ENCODE measurements around the gene GPD2.

DNA sequence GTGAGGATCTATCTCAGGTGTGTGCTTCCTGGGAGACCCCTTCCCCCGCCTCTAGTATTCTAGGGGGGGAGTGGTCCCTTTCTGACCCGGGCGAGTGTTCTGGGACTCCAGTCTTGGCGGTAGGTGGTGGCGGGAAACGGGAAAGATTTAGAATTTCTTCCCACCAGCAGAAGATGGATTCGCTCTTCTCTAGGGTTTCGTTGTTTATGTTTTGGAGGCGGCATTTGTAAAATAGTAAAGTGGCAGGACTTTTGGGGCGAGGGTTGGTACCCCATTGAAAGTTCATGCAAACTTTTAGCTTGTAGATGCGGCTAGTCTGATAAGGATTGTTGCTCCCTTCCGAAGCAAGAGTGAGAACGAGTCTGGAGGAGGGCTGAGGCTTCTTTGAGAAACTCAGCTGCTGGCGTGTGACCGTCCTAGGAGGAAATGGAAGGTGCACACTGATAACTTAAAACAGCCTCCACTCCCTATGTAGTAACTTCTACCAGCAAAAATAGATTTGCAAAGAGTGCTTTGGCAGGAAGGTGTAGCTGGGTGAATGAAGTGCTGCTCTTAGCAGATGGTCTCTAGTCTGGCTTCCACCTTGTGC, 412 bp downstream of the GPD2 start:
- TF ChIP-seq ZNF473 (tag by site-specific recombination; IDR thresholded peaks at IDR 0.05) (no peak), OSR2 (tag by site-specific recombination; IDR thresholded peaks at IDR 0.05) (no peak), MYNN (tag by site-specific recombination; IDR thresholded peaks at IDR 0.05; ENCODE audit: borderline replicate concordance) (no peak), TRIM28 (IDR thresholded peaks at IDR 0.05; ENCODE audit: borderline replicate concordance, low read length) (no peak)
- TF ChIP-seq, protein P1, sequence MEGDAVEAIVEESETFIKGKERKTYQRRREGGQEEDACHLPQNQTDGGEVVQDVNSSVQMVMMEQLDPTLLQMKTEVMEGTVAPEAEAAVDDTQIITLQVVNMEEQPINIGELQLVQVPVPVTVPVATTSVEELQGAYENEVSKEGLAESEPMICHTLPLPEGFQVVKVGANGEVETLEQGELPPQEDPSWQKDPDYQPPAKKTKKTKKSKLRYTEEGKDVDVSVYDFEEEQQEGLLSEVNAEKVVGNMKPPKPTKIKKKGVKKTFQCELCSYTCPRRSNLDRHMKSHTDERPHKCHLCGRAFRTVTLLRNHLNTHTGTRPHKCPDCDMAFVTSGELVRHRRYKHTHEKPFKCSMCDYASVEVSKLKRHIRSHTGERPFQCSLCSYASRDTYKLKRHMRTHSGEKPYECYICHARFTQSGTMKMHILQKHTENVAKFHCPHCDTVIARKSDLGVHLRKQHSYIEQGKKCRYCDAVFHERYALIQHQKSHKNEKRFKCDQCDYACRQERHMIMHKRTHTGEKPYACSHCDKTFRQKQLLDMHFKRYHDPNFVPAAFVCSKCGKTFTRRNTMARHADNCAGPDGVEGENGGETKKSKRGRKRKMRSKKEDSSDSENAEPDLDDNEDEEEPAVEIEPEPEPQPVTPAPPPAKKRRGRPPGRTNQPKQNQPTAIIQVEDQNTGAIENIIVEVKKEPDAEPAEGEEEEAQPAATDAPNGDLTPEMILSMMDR (tag by site-specific recombination; IDR thresholded peaks at IDR 0.05) = no peak
- TF ChIP-seq, protein P2, sequence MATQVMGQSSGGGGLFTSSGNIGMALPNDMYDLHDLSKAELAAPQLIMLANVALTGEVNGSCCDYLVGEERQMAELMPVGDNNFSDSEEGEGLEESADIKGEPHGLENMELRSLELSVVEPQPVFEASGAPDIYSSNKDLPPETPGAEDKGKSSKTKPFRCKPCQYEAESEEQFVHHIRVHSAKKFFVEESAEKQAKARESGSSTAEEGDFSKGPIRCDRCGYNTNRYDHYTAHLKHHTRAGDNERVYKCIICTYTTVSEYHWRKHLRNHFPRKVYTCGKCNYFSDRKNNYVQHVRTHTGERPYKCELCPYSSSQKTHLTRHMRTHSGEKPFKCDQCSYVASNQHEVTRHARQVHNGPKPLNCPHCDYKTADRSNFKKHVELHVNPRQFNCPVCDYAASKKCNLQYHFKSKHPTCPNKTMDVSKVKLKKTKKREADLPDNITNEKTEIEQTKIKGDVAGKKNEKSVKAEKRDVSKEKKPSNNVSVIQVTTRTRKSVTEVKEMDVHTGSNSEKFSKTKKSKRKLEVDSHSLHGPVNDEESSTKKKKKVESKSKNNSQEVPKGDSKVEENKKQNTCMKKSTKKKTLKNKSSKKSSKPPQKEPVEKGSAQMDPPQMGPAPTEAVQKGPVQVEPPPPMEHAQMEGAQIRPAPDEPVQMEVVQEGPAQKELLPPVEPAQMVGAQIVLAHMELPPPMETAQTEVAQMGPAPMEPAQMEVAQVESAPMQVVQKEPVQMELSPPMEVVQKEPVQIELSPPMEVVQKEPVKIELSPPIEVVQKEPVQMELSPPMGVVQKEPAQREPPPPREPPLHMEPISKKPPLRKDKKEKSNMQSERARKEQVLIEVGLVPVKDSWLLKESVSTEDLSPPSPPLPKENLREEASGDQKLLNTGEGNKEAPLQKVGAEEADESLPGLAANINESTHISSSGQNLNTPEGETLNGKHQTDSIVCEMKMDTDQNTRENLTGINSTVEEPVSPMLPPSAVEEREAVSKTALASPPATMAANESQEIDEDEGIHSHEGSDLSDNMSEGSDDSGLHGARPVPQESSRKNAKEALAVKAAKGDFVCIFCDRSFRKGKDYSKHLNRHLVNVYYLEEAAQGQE (tag by site-specific recombination; IDR thresholded peaks at IDR 0.05) = no peak
- TF ChIP-seq, protein P3, sequence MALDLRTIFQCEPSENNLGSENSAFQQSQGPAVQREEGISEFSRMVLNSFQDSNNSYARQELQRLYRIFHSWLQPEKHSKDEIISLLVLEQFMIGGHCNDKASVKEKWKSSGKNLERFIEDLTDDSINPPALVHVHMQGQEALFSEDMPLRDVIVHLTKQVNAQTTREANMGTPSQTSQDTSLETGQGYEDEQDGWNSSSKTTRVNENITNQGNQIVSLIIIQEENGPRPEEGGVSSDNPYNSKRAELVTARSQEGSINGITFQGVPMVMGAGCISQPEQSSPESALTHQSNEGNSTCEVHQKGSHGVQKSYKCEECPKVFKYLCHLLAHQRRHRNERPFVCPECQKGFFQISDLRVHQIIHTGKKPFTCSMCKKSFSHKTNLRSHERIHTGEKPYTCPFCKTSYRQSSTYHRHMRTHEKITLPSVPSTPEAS (tag by site-specific recombination; IDR thresholded peaks at IDR 0.05) = no peak
